Trophoblast cell (in vitro differentiated cells and primary cell): ENCODE measurements around the gene ATAD3C.
A peak's percentile ranks its signal among the peaks of the same experiment; 100 is the strongest.
"Not testable (repeated sequence)": the region's sequence is repeated elsewhere in the genome, so short reads cannot be mapped to it uniquely, and the experiment has no call there.

Experiments
- DNase-seq, 2 donors: peaks; one replicate each; pipeline ENCODE4 v3.0.0-alpha.2; 2016
- H2AFZ ChIP-seq: 2 replicates; pipeline ENCODE4 v1.6.1; 2013; ENCODE audit warnings: low read length, moderate library complexity, mild to moderate bottlenecking; ENCODE audit not compliant: insufficient read depth, poor library complexity
- H2AK5ac ChIP-seq: 2 replicates; pipeline ENCODE4 v1.6.1; 2013; ENCODE audit warnings: mild to moderate bottlenecking, low read length
- H2BK120ac ChIP-seq: 2 replicates; pipeline ENCODE4 v1.6.1; 2013; ENCODE audit warnings: low read length, mild to moderate bottlenecking, moderate library complexity; ENCODE audit not compliant: insufficient read depth, poor library complexity
- H2BK12ac ChIP-seq: 2 replicates; pipeline ENCODE4 v1.6.1; 2013; ENCODE audit warnings: mild to moderate bottlenecking, low read length, moderate library complexity
- H2BK5ac ChIP-seq: 2 replicates; pipeline ENCODE4 v1.6.1; 2013; ENCODE audit warnings: low read length, low read depth, moderate library complexity, mild to moderate bottlenecking; ENCODE audit not compliant: poor library complexity
- H3K14ac ChIP-seq: 2 replicates; pipeline ENCODE4 v1.6.1; 2013; ENCODE audit warnings: mild to moderate bottlenecking, low read length
- H3K18ac ChIP-seq: 2 replicates; pipeline ENCODE4 v1.6.1; 2013; ENCODE audit warnings: mild to moderate bottlenecking, low read length
- H3K23ac ChIP-seq: 2 replicates; pipeline ENCODE4 v1.6.1; 2013; ENCODE audit warnings: low read length
- H3K27ac ChIP-seq: 2 replicates; pipeline ENCODE4 v1.5.1; 2013; ENCODE audit warnings: low read depth, mild to moderate bottlenecking, inconsistent platforms, low read length, moderate library complexity
- H3K27me3 ChIP-seq: 2 replicates; pipeline ENCODE4 v1.6.1; 2013; ENCODE audit warnings: inconsistent platforms, mild to moderate bottlenecking, low read length, moderate library complexity; ENCODE audit not compliant: insufficient read depth
- H3K36me3 ChIP-seq, 2 experiments: 1 replicate in 1 of 2; 2 replicates in 1 of 2; pipeline ENCODE4 v1.6.1; 2013; ENCODE audit warnings: low read length in 2 of 2, mild to moderate bottlenecking in 2 of 2, moderate library complexity in 1 of 2; ENCODE audit not compliant: insufficient read depth in 2 of 2, control insufficient read depth in 1 of 2
- H3K4ac ChIP-seq: 2 replicates; pipeline ENCODE4 v1.6.1; 2013; ENCODE audit warnings: low read depth, mild to moderate bottlenecking, low read length, moderate library complexity
- H3K4me1 ChIP-seq, 2 experiments: 1 replicate in 1 of 2; 2 replicates in 1 of 2; pipeline ENCODE4 v1.6.1; 2013; ENCODE audit warnings: low read length in 2 of 2, mild to moderate bottlenecking in 2 of 2, moderate library complexity in 1 of 2; ENCODE audit not compliant: insufficient read depth in 2 of 2, control insufficient read depth in 1 of 2
- H3K4me2 ChIP-seq: 2 replicates; pipeline ENCODE4 v1.6.1; 2013; ENCODE audit warnings: inconsistent platforms, mild to moderate bottlenecking, low read length, moderate library complexity
- H3K4me3 ChIP-seq: 2 replicates; pipeline ENCODE4 v1.5.1; 2013; ENCODE audit warnings: mild to moderate bottlenecking, low read depth, low read length, inconsistent platforms
- H3K79me1 ChIP-seq: one replicate; pipeline ENCODE4 v1.6.1; 2013; ENCODE audit warnings: low read length
- H3K79me2 ChIP-seq: 2 replicates; pipeline ENCODE4 v1.6.1; 2013; ENCODE audit warnings: low read length, mild to moderate bottlenecking; ENCODE audit not compliant: control insufficient read depth, insufficient read depth, poor library complexity
- H3K9ac ChIP-seq: 2 replicates; pipeline ENCODE4 v1.6.1; 2013; ENCODE audit warnings: mild to moderate bottlenecking, low read length
- H3K9me3 ChIP-seq: 2 replicates; pipeline ENCODE4 v1.6.1; 2013; ENCODE audit warnings: low read depth, mild to moderate bottlenecking, control low read depth, inconsistent platforms, low read length; ENCODE audit not compliant: insufficient read depth
- H4K12ac ChIP-seq: 2 replicates; pipeline ENCODE4 v1.6.1; 2013; ENCODE audit warnings: low read depth, mild to moderate bottlenecking, low read length, moderate library complexity
- H4K8ac ChIP-seq: 2 replicates; pipeline ENCODE4 v1.6.1; 2013; ENCODE audit warnings: low read depth, mild to moderate bottlenecking, low read length, moderate library complexity
- H4K91ac ChIP-seq: one replicate; pipeline ENCODE4 v1.6.1; 2013; ENCODE audit warnings: low read depth, mild to moderate bottlenecking, low read length, moderate library complexity
- WGBS: extraction: QIAGEN DNeasy Blood & Tissue Kit; methylation state at CpG from one replicate; pipeline ENCODE4 v1.1.7; 2013; ENCODE audit warnings: missing lambda C conversion rate; ENCODE audit not compliant: insufficient read length, insufficient coverage; ENCODE audit errors: extremely low coverage; 5-methylcytosine and 5-hydroxymethylcytosine counted together

The ATAD3C gene

DNA sequence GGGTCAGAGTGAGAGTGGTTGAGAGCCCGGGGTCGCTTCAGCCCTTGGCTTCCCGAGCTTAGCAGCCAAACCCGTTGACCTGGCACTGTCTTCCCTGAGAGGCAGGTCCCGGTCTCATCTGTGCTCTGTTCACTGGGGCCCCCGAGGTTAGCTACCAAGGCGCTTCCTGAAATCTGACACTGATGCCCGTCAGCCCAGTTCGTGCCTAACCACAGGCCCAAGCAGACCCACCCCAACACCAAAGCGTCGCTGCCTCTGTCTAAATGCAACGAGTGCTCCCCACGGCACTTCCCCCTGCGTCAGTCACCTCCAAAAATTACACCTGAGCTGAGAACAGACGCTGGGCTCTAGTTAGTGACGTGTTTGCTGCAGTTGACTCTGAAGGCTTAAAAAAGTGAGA, 64.9 kb downstream of the ATAD3C start:
- H3K27me3 ChIP-seq, H3K4me2 ChIP-seq, H3K9ac ChIP-seq, H2AK5ac ChIP-seq, H2AFZ ChIP-seq, H3K79me2 ChIP-seq, H3K4me1 ChIP-seq, DNase-seq, H4K12ac ChIP-seq, H3K9me3 ChIP-seq, H2BK5ac ChIP-seq, H3K4ac ChIP-seq, H4K91ac ChIP-seq, H2BK12ac ChIP-seq, H2BK120ac ChIP-seq, H4K8ac ChIP-seq, H3K4me3 ChIP-seq, H3K23ac ChIP-seq, H3K79me1 ChIP-seq, H3K14ac ChIP-seq, H3K27ac ChIP-seq, H3K18ac ChIP-seq: not testable (repeated sequence)
- peaks cover 26 to 29% of the 10 kb centered on the region in 2 experiments for H3K36me3 ChIP-seq
- WGBS: no CpG with 5 or more reads among the region's 16 CpGs

DNA sequence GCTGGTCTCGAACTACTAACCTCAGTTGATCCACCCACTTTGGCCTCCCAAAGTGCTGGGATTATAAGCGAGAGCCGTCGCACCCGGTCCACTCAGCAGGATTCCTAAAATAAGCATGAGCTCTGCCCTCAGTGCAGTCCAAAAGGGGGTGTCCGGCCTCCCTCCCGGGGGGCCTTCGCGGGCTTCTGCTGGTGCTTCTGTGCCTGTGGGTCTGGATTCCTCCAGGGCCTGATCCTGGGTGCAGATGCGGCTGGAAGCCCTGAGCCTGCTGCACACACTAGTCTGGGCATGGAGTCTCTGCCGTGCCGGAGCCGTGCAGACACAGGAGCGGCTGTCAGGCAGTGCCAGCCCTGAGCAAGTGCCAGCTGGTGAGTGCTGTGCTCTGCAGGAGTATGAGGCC, 67.4 kb downstream of the ATAD3C start:
- not testable (repeated sequence) for H2BK120ac ChIP-seq, H2BK12ac ChIP-seq, H4K8ac ChIP-seq, DNase-seq, H3K14ac ChIP-seq, H3K4me3 ChIP-seq, H2BK5ac ChIP-seq, H3K9me3 ChIP-seq, H4K12ac ChIP-seq, H3K79me1 ChIP-seq, H3K9ac ChIP-seq, H3K79me2 ChIP-seq, H3K4me2 ChIP-seq, H3K18ac ChIP-seq, H4K91ac ChIP-seq, H3K4ac ChIP-seq, H3K27me3 ChIP-seq, H3K4me1 ChIP-seq, H2AFZ ChIP-seq, H3K27ac ChIP-seq, H3K23ac ChIP-seq, H2AK5ac ChIP-seq
- peaks cover 45 to 49% of the 10 kb centered on the region in 2 experiments for H3K36me3 ChIP-seq
- WGBS: no CpG with 5 or more reads among the region's 14 CpGs

DNA sequence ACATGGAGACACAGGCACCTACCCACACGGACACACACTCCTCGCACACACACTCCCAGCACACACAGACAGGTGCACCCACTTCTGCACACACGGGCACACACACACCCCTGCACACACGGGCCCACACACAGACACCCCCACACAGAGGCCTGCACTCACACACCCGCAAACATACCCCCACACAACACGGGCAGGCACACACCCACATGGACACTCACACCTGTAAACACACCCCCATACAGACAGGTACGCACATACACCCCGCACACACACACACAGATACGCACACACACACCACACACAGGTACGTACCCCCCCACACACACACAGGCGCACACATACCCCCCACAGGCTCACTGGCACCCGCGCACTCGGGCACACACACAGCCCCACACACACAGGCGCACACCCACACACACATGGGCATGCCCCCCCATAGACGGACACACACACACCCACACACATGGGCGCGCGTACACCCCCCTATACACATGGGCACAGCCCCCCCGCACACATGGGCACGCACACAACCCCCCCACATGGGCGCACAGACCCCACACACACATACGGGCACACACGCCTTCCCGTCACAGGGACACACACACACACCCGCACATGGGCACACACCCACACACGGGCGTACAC, 68.6 kb downstream of the ATAD3C start:
- H3K27me3 ChIP-seq: no peaks in the 10 kb centered on the region
- H3K79me1 ChIP-seq: no peaks in the 10 kb centered on the region
- H2AK5ac ChIP-seq: no peak overlapping the region
- peak overlapping the region; percentile 30 for H3K4me3 ChIP-seq
- DNase-seq: no peak
- H3K27ac ChIP-seq: no peak overlapping the region
- H3K36me3 ChIP-seq: peaks cover 50 to 51% of the 10 kb centered on the region in 2 experiments
- no peak overlapping the region for H3K9ac ChIP-seq
- no CpG with 5 or more reads among the region's 28 CpGs for WGBS
- no peak overlapping the region for H3K23ac ChIP-seq
- no peak overlapping the region for H3K4me2 ChIP-seq
- H4K91ac ChIP-seq: no peak overlapping the region
- no peak overlapping the region for H3K18ac ChIP-seq
- no peaks in the 10 kb centered on the region for H3K79me2 ChIP-seq
- H4K8ac ChIP-seq: no peak overlapping the region
- H3K4ac ChIP-seq: no peak overlapping the region
- no peak overlapping the region for H2BK120ac ChIP-seq
- H3K4me1 ChIP-seq: no peaks in the 10 kb centered on the region
- no peak overlapping the region for H3K14ac ChIP-seq
- H2BK5ac ChIP-seq: no peak overlapping the region
- H2AFZ ChIP-seq: no peak overlapping the region
- no peak overlapping the region for H4K12ac ChIP-seq
- H3K9me3 ChIP-seq: peaks cover 5% of the 10 kb centered on the region
- H2BK12ac ChIP-seq: no peak overlapping the region

DNA sequence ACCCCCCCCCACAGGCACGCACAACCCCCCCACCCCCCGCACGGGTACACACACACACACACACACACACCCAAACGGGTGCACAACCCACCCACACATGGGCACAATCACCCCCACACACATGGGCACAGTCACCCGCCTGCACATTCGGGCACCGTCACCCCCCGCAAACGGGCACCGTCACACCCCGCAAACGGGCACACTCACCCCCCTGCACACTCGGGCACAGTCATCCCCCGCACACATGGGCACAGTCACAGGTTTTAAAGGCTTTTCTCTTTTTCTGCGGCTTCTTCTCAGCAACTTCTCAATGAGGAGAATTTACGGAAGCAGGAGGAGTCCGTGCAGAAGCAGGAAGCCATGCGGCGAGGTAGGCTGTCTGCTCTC, 69.1 kb downstream of the ATAD3C start:
- peaks cover 54 to 56% of the 10 kb centered on the region in 2 experiments for H3K36me3 ChIP-seq
- not testable (repeated sequence) for H3K4ac ChIP-seq, H3K4me1 ChIP-seq, H4K91ac ChIP-seq, H4K8ac ChIP-seq, H2BK120ac ChIP-seq, H3K23ac ChIP-seq, H3K9me3 ChIP-seq, H2AFZ ChIP-seq, H2BK12ac ChIP-seq, H3K4me2 ChIP-seq, H3K27ac ChIP-seq, H3K79me2 ChIP-seq, H4K12ac ChIP-seq, H3K18ac ChIP-seq, DNase-seq, H2BK5ac ChIP-seq, H3K9ac ChIP-seq, H3K14ac ChIP-seq, H3K27me3 ChIP-seq, H3K79me1 ChIP-seq, H3K4me3 ChIP-seq, H2AK5ac ChIP-seq
- WGBS: no CpG with 5 or more reads among the region's 19 CpGs
